GDM1 (cell line): ENCODE data around the gene OR2A25.

Source experiments
- DNase-seq: peaks from one replicate; lab custom pipeline; 2025; lab: John Stamatoyannopoulos, UW

The OR2A25 gene

DNA sequence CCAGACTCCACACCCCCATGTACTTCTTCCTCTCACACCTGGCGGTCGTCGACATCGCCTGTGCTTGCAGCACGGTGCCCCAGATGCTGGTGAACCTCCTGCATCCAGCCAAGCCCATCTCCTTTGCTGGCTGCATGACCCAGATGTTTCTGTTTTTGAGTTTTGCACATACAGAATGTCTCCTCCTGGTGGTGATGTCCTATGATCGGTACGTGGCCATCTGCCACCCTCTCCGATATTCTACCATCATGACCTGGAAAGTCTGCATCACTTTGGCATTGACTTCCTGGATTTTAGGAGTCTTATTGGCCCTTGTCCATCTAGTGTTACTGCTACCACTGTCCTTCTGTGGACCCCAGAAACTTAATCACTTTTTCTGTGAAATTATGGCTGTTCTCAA lies 4.8 kb downstream of the OR2A25 start:
- DNase-seq, result no peak

- DNase-seq, result no peak
These were observed 16.4 kb downstream of the OR2A25 start, which contains the start of gene OR2A12 for GRCh38 chr7:144085978-144086377. TSS of gene OR2A12 (plus strand) at chr7:144086278. CDS start at chr7:144095108, 8,830 bp downstream.

DNA sequence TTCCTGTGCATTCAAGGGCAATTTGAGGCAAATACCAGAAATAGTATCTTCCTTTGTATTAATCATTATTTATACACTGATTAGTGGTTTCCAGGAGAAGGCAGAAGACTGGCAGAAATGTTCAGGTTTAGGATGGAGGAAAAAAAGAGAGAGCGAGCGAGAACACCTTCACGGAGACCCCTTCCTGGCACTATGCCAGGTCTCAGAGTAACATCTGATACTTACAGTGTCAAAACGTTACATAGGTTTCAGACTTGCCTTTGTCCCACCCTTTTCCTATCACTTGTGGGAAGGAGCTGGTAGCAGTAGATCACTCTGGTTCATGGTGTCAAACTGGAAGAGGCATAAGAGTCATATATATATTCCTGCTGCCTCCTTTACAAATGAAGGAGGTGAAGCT lies 17.1 kb downstream of the OR2A25 start:
- DNase-seq, result no peak

DNA sequence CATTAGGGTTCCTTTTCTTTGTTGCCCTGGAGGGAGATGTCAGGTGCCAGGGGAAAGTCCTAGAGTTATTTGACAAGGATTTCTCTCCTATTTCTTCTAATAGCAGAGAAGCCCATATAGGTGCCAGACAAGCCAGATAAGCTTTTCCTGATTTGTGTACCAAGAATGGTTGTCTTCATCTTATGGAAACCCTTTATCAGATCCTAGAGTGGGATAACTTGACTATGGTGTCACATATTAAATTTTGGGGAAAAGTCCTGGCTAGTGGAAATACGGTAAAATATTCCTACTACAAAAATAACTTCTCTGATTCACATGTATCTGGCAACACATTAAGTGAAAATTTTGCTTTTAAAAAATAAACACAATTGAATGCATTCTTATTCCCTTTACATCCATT lies 17.6 kb downstream of the OR2A25 start:
- DNase-seq, result no peak

GRCh38 chr7:144090667-144091066 lies 21.1 kb downstream of the OR2A25 start:
- no peak for DNase-seq

GRCh38 chr7:144098776-144099175 lies 29.2 kb downstream of the OR2A25 start:
- no peak for DNase-seq

DNA sequence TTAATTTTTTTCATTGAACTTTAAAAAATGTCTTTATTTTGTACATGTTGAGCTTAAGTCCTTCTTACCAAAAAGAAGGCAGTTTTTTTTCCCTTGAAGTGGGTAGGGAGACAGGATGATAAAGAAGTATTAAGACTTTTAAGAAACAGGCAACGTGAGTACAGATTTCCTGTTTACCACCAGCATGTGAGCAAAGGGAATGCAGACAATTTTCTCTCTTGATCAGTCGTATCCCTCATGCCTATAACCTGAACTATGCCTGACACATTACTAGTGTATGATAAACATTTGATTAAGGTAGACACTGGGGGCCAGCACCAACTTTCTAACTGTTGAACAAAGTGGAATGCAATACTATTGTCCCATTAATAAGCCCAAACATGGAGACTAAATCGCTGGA lies 31.0 kb downstream of the OR2A25 start:
- DNase-seq, result no peak

DNA sequence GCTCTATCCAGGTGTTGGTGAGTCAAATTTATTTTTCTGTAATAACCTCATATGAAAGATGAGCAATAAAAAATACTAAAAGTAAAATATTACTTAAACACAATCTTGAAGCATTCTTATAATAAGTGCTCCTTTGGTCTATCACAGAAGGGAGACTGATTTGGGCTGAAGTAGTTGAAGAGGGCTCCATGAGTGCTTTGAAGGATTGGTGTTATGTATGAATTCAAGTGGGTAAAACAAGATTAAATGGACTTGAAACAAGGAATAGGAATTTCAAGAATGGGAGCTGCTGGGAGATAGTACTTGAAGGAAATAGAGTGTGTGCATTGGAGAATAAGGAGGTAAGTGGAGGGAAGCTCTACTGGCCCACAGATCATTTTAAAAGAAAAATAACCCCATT lies 32.4 kb downstream of the OR2A25 start:
- DNase-seq, result no peak

DNA sequence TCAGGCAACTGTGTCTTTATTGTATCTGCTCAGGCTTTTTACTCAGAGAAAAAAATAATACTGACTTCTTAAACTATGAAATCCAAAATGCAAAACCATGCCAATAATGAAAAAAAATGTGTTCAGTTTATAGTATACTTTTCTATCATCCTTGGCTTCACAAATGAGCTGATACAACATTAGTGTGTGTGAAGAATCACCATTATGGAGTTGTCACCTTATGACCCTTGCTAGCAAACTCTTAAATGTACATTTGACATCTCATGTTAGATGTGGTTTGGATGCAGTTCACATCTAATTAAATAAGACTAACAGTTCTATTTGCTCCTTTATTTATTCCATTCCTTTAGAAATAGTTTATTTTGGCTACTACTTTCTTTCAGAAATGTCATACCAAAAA lies 35.6 kb downstream of the OR2A25 start:
- DNase-seq, result no peak

DNA sequence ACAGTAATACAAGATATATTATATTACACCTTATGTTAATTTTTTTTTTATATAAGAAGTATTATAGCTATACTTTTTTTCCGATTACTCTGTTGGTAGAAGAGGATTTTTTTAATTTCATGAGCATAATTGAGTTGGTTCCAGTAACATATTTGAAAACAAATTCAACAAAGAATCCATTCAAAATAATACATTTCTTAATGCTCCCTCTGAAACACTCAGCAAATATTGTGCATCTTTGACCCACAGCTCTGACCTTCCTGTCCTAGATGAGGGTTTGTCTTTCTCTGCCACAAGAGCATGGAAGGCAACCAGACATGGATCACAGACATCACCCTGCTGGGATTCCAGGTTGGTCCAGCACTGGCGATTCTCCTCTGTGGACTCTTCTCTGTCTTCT lies 39.7 kb downstream of the OR2A25 start, which contains the start of gene OR2A2:
OR2A2 (plus strand) TSS at position 301 of the 400 bp plus-strand sequence; CDS start at position 301, 0 bp downstream.
- DNase-seq, result no peak

DNA sequence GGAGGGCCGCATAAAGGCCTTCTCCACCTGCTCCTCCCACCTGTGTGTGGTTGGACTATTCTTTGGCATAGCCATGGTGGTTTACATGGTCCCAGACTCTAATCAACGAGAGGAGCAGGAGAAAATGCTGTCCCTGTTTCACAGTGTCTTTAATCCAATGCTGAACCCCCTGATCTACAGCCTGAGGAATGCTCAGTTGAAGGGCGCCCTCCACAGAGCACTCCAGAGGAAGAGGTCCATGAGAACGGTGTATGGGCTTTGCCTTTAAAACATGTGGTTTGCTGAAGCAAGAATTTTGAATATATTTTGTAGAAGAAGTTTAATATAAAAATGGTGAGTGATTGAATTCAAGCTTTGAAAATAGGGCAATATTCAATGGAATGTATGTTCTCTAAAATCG lies 40.7 kb downstream of the OR2A25 start:
- DNase-seq, result no peak

- no peak for DNase-seq
These were observed 44.0 kb downstream of the OR2A25 start for GRCh38 chr7:144113651-144114050.

- no peak for DNase-seq
These were observed 48.7 kb downstream of the OR2A25 start for GRCh38 chr7:144118341-144118740.

- no peak for DNase-seq
These were observed 53.3 kb downstream of the OR2A25 start, which contains the start of gene OR2A14 for GRCh38 chr7:144122876-144123275. TSS of gene OR2A14 (plus strand) at chr7:144123176. CDS start at chr7:144129113, 5,937 bp downstream.
